Esophagus muscularis mucosa (tissue), 4 donors: ENCODE data around the gene TOGARAM1.

Experiments used
- EP300 ChIP-seq: sonication (generic); formaldehyde crosslinking; IDR thresholded peaks from one replicate; pipeline ENCODE4 v1.6.1; 2017; ENCODE audit warnings: antibody characterized with exemption
- POLR2A ChIP-seq: fragments of 450-650 bp; IDR thresholded peaks from one replicate; pipeline ENCODE4 v1.6.1; 2017; ENCODE audit warnings: antibody characterized with exemption, moderate library complexity, mild to moderate bottlenecking, low read depth
- POLR2AphosphoS5 ChIP-seq, 2 donors: sonication (generic); formaldehyde crosslinking; IDR thresholded peaks; one replicate each; pipeline ENCODE4 v1.6.1; 2017; ENCODE audit warnings: antibody characterized with exemption in 2 of 2
- TF ChIP-seq, protein P1 (sequence below), 3 experiments: fragments of 200-600 bp in 2 of 3; fragments of 450-650 bp in 1 of 3; sonication (generic) in 2 of 3; IDR thresholded peaks; one replicate each; pipeline ENCODE4 v1.5.1; 2017 to 2019; ENCODE audit warnings: antibody characterized with exemption in 3 of 3, mild to moderate bottlenecking in 2 of 3, moderate library complexity in 1 of 3

- TF ChIP-seq POLR2A: no peak
- TF ChIP-seq, protein P1, sequence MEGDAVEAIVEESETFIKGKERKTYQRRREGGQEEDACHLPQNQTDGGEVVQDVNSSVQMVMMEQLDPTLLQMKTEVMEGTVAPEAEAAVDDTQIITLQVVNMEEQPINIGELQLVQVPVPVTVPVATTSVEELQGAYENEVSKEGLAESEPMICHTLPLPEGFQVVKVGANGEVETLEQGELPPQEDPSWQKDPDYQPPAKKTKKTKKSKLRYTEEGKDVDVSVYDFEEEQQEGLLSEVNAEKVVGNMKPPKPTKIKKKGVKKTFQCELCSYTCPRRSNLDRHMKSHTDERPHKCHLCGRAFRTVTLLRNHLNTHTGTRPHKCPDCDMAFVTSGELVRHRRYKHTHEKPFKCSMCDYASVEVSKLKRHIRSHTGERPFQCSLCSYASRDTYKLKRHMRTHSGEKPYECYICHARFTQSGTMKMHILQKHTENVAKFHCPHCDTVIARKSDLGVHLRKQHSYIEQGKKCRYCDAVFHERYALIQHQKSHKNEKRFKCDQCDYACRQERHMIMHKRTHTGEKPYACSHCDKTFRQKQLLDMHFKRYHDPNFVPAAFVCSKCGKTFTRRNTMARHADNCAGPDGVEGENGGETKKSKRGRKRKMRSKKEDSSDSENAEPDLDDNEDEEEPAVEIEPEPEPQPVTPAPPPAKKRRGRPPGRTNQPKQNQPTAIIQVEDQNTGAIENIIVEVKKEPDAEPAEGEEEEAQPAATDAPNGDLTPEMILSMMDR (IDR thresholded peaks at IDR 0.05): no peak
- TF ChIP-seq POLR2AphosphoS5 (IDR thresholded peaks at IDR 0.05): no peak
- TF ChIP-seq EP300: no peak
Observed at GRCh38 chr14:44944107-44944506, 17.9 kb upstream of the TOGARAM1 start.
